Peyer's patch (tissue), 4 donors: ENCODE results near the gene SLC16A2. TPM values are rescaled to one million over a fixed set of nuclear protein-coding genes. Genes with fewer than 3 reads are reported as not detected.

ENCODE experiments used
- DNase-seq, 3 donors: peaks; one replicate each; pipeline ENCODE4 v3.0.0-alpha.2; 2017 to 2019
- H3K27ac ChIP-seq, 4 donors: fragments of 200-600 bp; sonication (generic); one replicate each; pipeline ENCODE4 v1.5.1; 2016 to 2019
- H3K27me3 ChIP-seq, 2 donors: fragments of 200-600 bp; sonication (generic); one replicate each; pipeline ENCODE4 v1.5.1; 2019
- H3K36me3 ChIP-seq, 3 donors: fragments of 200-600 bp; sonication (generic); one replicate each; pipeline ENCODE4 v1.5.1; 2016 to 2019
- H3K4me1 ChIP-seq, 4 donors: fragments of 200-600 bp; sonication (generic); one replicate each; pipeline ENCODE4 v1.5.1; 2016 to 2019
- H3K4me3 ChIP-seq, 4 donors: fragments of 200-600 bp; sonication (generic); 1 replicate in 3 of 4; 2 replicates in 1 of 4; pipeline ENCODE4 v1.5.1; 2016 to 2019; ENCODE audit warnings: mild to moderate bottlenecking in 1 of 4
- H3K9me3 ChIP-seq, 4 donors: fragments of 200-600 bp; sonication (generic); one replicate each; pipeline ENCODE4 v1.5.1; 2016 to 2019; ENCODE audit warnings: mild to moderate bottlenecking in 1 of 4
- POLR2A ChIP-seq, 2 donors: fragments of 450-650 bp; IDR thresholded peaks; one replicate each; pipeline ENCODE4 v1.5.1; 2017; ENCODE audit warnings: antibody characterized with exemption in 2 of 2, mild to moderate bottlenecking in 2 of 2, moderate library complexity in 2 of 2
- total RNA-seq, 4 donors: library from RNA; depleted of rRNA; stranded (reverse); fragments of >200 nt; gene quantifications; one replicate each; pipeline ENCODE4 v1.1.0, GENCODE V29; 2016
- TF ChIP-seq, protein P1 (sequence below), 6 experiments: fragments of 450-650 bp in 4 of 6; fragments of 200-600 bp in 2 of 6; sonication (generic) in 1 of 6; IDR thresholded peaks; one replicate each; pipeline ENCODE4 v1.5.1; 2017 to 2019; ENCODE audit warnings: antibody characterized with exemption in 6 of 6, mild to moderate bottlenecking in 3 of 6, moderate library complexity in 1 of 6

SLC16A2 gene
- total RNA-seq, 4 donors from 2014 or later: 0.18 to 2.5 (median 1.8) TPM

DNA sequence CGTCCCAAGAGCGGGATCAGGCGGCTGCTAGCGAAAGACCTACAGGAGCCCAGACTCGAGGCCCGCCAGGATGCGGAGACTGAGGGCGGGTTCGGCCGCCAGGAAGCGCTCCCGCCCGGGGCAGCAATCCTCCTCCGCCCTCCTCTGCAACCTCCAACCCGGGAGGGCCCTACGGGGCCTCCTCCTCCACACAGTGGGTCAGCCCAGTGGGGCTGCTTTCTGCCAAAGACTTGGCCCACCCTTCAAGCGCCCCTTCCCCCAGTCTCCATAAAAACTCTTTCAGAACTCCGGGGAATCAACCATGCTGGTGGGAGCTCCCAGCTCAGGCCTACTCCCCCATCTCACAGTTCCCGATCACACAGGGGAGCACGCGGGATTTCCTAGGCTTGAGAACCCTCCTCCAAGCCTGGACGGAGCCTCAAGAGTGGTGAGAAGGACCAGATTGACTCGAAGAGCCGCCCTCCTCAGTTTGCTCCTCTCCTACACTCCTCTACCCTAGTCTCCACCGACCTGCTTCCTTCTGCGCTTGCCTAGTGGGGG is 115.6 kb downstream of the SLC16A2 start:
- no peak for DNase-seq
- H3K27ac ChIP-seq: peak overlapping the region; percentile 67 to 93 (median 85)
- H3K9me3 ChIP-seq: no peaks in the 10 kb centered on the region
- peak overlapping the region; percentile 44 to 59 (median 50) for H3K4me3 ChIP-seq
- no peaks in the 10 kb centered on the region for H3K36me3 ChIP-seq
- H3K27me3 ChIP-seq: no peaks in the 10 kb centered on the region
- TF ChIP-seq, protein P1, sequence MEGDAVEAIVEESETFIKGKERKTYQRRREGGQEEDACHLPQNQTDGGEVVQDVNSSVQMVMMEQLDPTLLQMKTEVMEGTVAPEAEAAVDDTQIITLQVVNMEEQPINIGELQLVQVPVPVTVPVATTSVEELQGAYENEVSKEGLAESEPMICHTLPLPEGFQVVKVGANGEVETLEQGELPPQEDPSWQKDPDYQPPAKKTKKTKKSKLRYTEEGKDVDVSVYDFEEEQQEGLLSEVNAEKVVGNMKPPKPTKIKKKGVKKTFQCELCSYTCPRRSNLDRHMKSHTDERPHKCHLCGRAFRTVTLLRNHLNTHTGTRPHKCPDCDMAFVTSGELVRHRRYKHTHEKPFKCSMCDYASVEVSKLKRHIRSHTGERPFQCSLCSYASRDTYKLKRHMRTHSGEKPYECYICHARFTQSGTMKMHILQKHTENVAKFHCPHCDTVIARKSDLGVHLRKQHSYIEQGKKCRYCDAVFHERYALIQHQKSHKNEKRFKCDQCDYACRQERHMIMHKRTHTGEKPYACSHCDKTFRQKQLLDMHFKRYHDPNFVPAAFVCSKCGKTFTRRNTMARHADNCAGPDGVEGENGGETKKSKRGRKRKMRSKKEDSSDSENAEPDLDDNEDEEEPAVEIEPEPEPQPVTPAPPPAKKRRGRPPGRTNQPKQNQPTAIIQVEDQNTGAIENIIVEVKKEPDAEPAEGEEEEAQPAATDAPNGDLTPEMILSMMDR (IDR thresholded peaks at IDR 0.05): peak in 1 of 6 experiments; percentile 3
- TF ChIP-seq POLR2A (IDR thresholded peaks at IDR 0.05): no peak
- H3K4me1 ChIP-seq: peaks cover 0 to 4% (median 0%) of the 10 kb centered on the region in 4 donors

DNA sequence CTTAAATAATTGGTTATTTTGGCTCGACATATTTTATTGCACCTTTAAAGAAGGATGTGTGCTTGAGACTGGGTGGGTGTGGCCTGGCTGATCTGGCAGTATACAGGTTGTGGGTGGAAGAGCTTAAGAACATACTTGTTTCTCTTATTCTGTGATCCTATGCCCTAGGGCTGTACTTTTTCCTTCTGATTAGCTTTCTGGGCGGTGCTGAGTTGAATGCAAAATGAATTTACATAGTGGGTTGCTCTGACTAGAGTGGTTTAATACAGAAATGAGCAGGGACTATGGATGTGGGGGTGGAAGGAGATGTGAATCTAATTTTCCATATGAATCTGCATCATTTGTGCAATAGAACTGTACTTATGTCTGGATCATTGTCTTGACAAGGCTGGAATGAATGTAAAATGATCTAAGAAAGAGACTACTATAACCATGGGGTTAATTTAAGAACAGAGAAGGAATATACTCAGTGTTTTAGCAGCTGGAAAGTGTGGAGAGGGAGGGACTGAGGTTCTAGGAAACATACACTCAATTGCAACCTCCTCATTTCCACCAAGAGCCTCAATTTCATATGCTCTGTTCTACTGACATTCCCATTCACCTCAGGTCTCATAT is 119.4 kb downstream of the SLC16A2 start:
- Histone ChIP-seq H3K27ac (no peak overlapping the region), H3K4me3 (no peak overlapping the region), H3K27me3 (no peaks in the 10 kb centered on the region), H3K4me1 (no peaks in the 10 kb centered on the region), H3K9me3 (no peaks in the 10 kb centered on the region), H3K36me3 (no peaks in the 10 kb centered on the region)
- no peak for TF ChIP-seq POLR2A (IDR thresholded peaks at IDR 0.05)
- TF ChIP-seq, protein P1 (IDR thresholded peaks at IDR 0.05): no peak
- DNase-seq: no peak

DNA sequence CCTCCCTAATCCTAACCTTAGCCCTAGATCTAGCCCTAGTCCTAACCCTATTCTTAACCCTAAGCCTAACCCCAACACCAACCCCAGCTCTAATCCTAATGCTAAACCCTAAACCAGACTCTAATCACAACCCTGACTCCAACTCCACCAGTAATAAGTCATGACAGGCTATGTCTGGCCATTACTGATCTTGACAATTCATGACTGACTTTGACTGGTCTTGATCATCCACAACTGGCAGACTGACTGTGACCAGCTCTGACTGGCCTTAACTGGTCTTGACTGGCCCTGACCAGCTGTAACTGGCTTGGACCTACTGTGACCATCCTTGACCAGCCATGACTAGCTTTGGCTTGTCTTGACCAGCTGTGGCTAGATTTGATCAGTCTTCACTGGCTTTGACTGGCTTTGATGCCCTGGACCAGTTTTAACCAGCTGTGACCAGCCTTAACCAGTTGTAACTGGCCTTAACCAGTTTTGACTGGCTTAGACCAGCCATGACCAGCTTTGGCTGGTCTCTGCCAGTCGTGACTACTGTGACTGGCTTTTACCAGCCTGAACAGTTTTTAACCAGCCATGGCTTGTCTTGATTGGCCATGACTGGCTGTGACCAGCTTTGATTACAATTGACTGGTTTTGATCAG is 124.7 kb downstream of the SLC16A2 start:
- H3K4me3 ChIP-seq: no peak overlapping the region
- no peak for DNase-seq
- H3K27ac ChIP-seq: no peak overlapping the region
- TF ChIP-seq, protein P1 (IDR thresholded peaks at IDR 0.05): no peak
- no peak for TF ChIP-seq POLR2A (IDR thresholded peaks at IDR 0.05)
- H3K9me3 ChIP-seq: no peaks in the 10 kb centered on the region
- H3K4me1 ChIP-seq: no peaks in the 10 kb centered on the region
- no peaks in the 10 kb centered on the region for H3K36me3 ChIP-seq
- no peaks in the 10 kb centered on the region for H3K27me3 ChIP-seq

DNA sequence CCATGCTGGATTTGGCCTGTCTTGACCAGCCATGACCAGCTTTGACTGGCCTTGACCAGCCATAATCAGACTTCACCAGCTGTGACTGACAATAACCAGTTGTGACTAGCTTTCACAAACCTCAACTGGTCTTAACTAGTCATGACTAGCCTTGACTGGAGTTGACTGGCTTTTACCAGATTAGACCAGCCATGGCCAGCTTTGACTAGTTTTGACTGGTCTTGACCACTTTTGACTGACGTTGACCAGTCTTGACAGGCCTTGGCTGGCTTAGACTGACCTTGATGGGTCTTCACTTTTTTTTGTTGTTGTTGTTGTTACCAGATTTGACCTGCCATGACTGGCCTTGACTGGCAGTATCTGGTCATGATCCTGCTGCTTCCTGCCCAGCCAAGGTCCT is 125.7 kb downstream of the SLC16A2 start:
- Histone ChIP-seq H3K36me3 (no peaks in the 10 kb centered on the region), H3K9me3 (no peaks in the 10 kb centered on the region), H3K27me3 (no peaks in the 10 kb centered on the region), H3K4me3 (no peak overlapping the region), H3K27ac (no peak overlapping the region), H3K4me1 (no peaks in the 10 kb centered on the region)
- no peak for DNase-seq
- TF ChIP-seq POLR2A (IDR thresholded peaks at IDR 0.05): no peak
- TF ChIP-seq, protein P1 (IDR thresholded peaks at IDR 0.05): no peak

DNA sequence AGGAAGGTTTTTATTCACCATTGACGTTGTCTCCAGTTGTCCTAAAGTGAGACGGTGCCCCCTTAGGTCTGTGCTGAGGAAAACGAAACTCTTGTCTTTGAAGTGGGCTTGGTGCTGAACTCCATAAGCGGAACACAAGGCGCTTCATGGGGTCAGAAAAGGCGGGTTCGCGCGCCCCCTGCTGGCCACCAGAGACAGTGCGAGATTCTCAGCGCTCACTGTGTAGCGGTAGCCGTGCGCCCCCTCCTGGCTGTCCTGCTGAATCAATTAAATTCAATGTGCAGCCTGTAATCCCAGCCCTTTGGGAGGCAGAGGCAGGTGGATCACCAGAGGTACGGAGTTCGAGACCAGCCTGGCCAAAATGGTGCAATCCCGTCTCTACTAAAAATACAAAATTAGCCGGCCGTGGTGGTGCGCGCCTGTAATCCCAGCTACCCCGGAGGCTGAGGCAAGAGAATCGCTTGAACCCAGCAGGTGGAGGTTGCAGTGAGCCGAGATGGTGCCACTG is 129.1 kb downstream of the SLC16A2 start:
- no peak overlapping the region for H3K27ac ChIP-seq
- no peaks in the 10 kb centered on the region for H3K36me3 ChIP-seq
- TF ChIP-seq POLR2A (IDR thresholded peaks at IDR 0.05): no peak
- TF ChIP-seq, protein P1 (IDR thresholded peaks at IDR 0.05): peak; percentile 91 to 99 (median 96)
- H3K27me3 ChIP-seq: no peaks in the 10 kb centered on the region
- H3K9me3 ChIP-seq: no peaks in the 10 kb centered on the region
- H3K4me1 ChIP-seq: no peaks in the 10 kb centered on the region
- no peak overlapping the region for H3K4me3 ChIP-seq
- peak; percentile 79 to 92 (median 86) for DNase-seq
